ENCODE measurements around the gene ZFYVE26. TPM values are rescaled to one million over a fixed set of nuclear protein-coding genes. Genes with fewer than 3 reads are reported as not detected.
A peak's percentile ranks its signal among the peaks of the same experiment; 100 is the strongest.

ZFYVE26 gene
- total RNA-seq, 1 experiment from 2014 or later: 23.2 TPM

- peaks cover 4% of the 10 kb centered on the region for H3K36me3 Mint-ChIP-seq (ENCODE audit: insufficient read depth, unreplicated experiment)
- H3K9me3 ChIP-seq: no peaks in the 10 kb centered on the region
- BruUV-seq (replicated peaks): no TSS peak
- no peaks in the 10 kb centered on the region for H3K27me3 ChIP-seq (replicated peaks; ENCODE audit: control insufficient read depth, insufficient read depth, low read length)
- peaks cover 26% of the 10 kb centered on the region for H3K4me1 Mint-ChIP-seq (ENCODE audit: low read depth, unreplicated experiment)
- peaks cover 19% of the 10 kb centered on the region for H3K4me1 ChIP-seq
- intact Hi-C loops (cut with micrococcal nuclease; ENCODE audit: unreplicated experiment): no loop called here
- no peaks in the 10 kb centered on the region for H3K27me3 Mint-ChIP-seq (ENCODE audit: insufficient read depth, unreplicated experiment)
- TF ChIP-seq CTCF (IDR thresholded peaks at IDR 0.05; ENCODE audit: insufficient read depth in 1 of 2, low read depth in 1 of 2, low read length in 1 of 2, severe bottlenecking in 1 of 2, unreplicated experiment in 1 of 2): no peak
- ChIA-PET CTCF (no interaction called here), POLR2A (no interaction called here)
- no peaks in the 10 kb centered on the region for H3K36me3 ChIP-seq (ENCODE audit: control insufficient read depth, insufficient read depth, low read length)
- H3K4me3 Mint-ChIP-seq (ENCODE audit: unreplicated experiment): no peak overlapping the region
- peak overlapping the region; percentile 55 for H3K27ac Mint-ChIP-seq (ENCODE audit: unreplicated experiment)
- H3K4me3 ChIP-seq (ENCODE audit: low read depth, low read length): no peak overlapping the region
- DNase-seq: no peak
- H3K9me3 Mint-ChIP-seq (ENCODE audit: unreplicated experiment): no peaks in the 10 kb centered on the region
Measured at GRCh38 chr14:67736771-67737170, 79.6 kb downstream of the ZFYVE26 start.

- Histone ChIP-seq H3K36me3 (ENCODE audit: control insufficient read depth, insufficient read depth, low read length) (no peaks in the 10 kb centered on the region), H3K27me3 (replicated peaks; ENCODE audit: control insufficient read depth, insufficient read depth, low read length) (no peaks in the 10 kb centered on the region), H3K9me3 (no peaks in the 10 kb centered on the region), H3K4me1 (peaks cover 19% of the 10 kb centered on the region), H3K4me3 (ENCODE audit: low read depth, low read length) (no peak overlapping the region)
- Mint-ChIP-seq H3K4me3 (ENCODE audit: unreplicated experiment) (no peak overlapping the region), H3K27me3 (ENCODE audit: insufficient read depth, unreplicated experiment) (no peaks in the 10 kb centered on the region), H3K36me3 (ENCODE audit: insufficient read depth, unreplicated experiment) (no peaks in the 10 kb centered on the region), H3K9me3 (ENCODE audit: unreplicated experiment) (no peaks in the 10 kb centered on the region), H3K4me1 (ENCODE audit: low read depth, unreplicated experiment) (peaks cover 26% of the 10 kb centered on the region), H3K27ac (ENCODE audit: unreplicated experiment) (no peak overlapping the region)
- POLR2A ChIA-PET: no interaction called here
- no peak for TF ChIP-seq CTCF (IDR thresholded peaks at IDR 0.05; ENCODE audit: insufficient read depth in 1 of 2, low read depth in 1 of 2, low read length in 1 of 2, severe bottlenecking in 1 of 2, unreplicated experiment in 1 of 2)
- BruUV-seq (replicated peaks): no TSS peak
- no peak for DNase-seq
- CTCF ChIA-PET: no interaction called here
- intact Hi-C loops (cut with micrococcal nuclease; ENCODE audit: unreplicated experiment): no loop called here
Measured at GRCh38 chr14:67735336-67736147, 80.8 kb downstream of the ZFYVE26 start.

- intact Hi-C loops (cut with micrococcal nuclease; ENCODE audit: unreplicated experiment): no loop called here
- H3K27me3 Mint-ChIP-seq (ENCODE audit: insufficient read depth, unreplicated experiment): no peaks in the 10 kb centered on the region
Measured at GRCh38 chr14:67734675-67735074, 81.7 kb downstream of the ZFYVE26 start.

More at GRCh38 chr14:67734675-67735074, 81.7 kb downstream of the ZFYVE26 start:
- ChIA-PET CTCF (no interaction called here), POLR2A (no interaction called here)
- Mint-ChIP-seq H3K4me3 (ENCODE audit: unreplicated experiment) (no peak overlapping the region), H3K9me3 (ENCODE audit: unreplicated experiment) (no peaks in the 10 kb centered on the region), H3K27ac (ENCODE audit: unreplicated experiment) (no peak overlapping the region), H3K36me3 (ENCODE audit: insufficient read depth, unreplicated experiment) (no peaks in the 10 kb centered on the region), H3K4me1 (ENCODE audit: low read depth, unreplicated experiment) (peaks cover 25% of the 10 kb centered on the region)
- Histone ChIP-seq H3K27me3 (replicated peaks; ENCODE audit: control insufficient read depth, insufficient read depth, low read length) (no peaks in the 10 kb centered on the region), H3K36me3 (ENCODE audit: control insufficient read depth, insufficient read depth, low read length) (no peaks in the 10 kb centered on the region), H3K4me3 (ENCODE audit: low read depth, low read length) (no peak overlapping the region), H3K4me1 (peaks cover 19% of the 10 kb centered on the region), H3K9me3 (no peaks in the 10 kb centered on the region)
- BruUV-seq (replicated peaks): no TSS peak
- TF ChIP-seq CTCF (IDR thresholded peaks at IDR 0.05; ENCODE audit: insufficient read depth in 1 of 2, low read depth in 1 of 2, low read length in 1 of 2, severe bottlenecking in 1 of 2, unreplicated experiment in 1 of 2): no peak
- no peak for DNase-seq

All from Caco-2 (cell line).